Epithelial cell of esophagus (primary cell): ENCODE measurements around the gene TMEM59L.

Experiments
- DNase-seq: peaks from one replicate; pipeline ENCODE4 v3.0.0; 2010; ENCODE audit warnings: low read depth
- H3K4me3 ChIP-seq: 2 replicates; pipeline ENCODE4 v1.5.1; 2011; ENCODE audit warnings: mild to moderate bottlenecking, low read length, control low read depth
- TF ChIP-seq, protein P1 (sequence below): IDR thresholded peaks from 2 replicates; pipeline ENCODE4 v1.5.1; 2011; ENCODE audit warnings: low read depth, mild to moderate bottlenecking, low read length, control low read depth, inconsistent platforms; ENCODE audit not compliant: insufficient read depth; ENCODE audit errors: missing control alignments

The TMEM59L gene

DNA sequence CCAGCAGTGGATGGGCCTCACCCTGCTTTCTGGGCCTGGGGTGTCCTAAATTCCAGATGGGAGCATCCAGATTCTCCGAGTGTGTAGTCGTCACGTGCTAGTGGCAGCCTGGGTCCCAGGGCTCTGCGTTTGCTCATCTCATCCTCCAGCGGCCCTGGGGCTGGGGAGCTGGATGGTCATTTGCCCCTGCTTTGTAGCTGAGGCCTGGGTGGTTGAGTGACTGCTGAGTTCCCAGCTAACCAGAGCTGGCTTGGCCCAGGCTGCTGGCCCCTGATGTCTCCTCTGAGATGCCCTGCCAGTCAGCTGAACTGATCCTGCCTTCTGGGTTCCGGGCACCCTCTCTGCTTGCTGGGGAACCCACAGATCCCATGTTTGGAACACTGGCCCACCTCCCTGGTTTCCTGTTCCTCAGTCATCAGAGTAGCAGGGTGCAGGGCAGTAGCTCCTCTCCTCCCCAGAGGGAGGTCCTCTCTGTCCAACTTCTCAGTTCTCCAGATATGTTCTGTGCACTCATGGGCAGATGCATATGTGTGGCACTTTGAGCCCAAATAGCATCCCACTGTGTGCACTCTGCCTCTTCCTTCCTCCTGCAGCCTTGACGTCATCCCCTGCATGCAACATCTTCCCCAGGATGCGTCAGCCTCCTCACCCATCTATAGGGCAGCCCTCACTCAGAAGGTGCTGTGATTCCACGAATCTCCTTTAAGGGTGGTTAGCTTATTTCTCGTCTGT lies 48.4 kb downstream of the TMEM59L start:
- TF ChIP-seq, protein P1, sequence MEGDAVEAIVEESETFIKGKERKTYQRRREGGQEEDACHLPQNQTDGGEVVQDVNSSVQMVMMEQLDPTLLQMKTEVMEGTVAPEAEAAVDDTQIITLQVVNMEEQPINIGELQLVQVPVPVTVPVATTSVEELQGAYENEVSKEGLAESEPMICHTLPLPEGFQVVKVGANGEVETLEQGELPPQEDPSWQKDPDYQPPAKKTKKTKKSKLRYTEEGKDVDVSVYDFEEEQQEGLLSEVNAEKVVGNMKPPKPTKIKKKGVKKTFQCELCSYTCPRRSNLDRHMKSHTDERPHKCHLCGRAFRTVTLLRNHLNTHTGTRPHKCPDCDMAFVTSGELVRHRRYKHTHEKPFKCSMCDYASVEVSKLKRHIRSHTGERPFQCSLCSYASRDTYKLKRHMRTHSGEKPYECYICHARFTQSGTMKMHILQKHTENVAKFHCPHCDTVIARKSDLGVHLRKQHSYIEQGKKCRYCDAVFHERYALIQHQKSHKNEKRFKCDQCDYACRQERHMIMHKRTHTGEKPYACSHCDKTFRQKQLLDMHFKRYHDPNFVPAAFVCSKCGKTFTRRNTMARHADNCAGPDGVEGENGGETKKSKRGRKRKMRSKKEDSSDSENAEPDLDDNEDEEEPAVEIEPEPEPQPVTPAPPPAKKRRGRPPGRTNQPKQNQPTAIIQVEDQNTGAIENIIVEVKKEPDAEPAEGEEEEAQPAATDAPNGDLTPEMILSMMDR: no peak
- no peak for DNase-seq
- H3K4me3 ChIP-seq: no peak overlapping the region

- H3K4me3 ChIP-seq: no peak overlapping the region
- TF ChIP-seq, protein P1: no peak
- no peak for DNase-seq
These were observed 50.5 kb downstream of the TMEM59L start for GRCh38 chr19:18662972-18663732.

GRCh38 chr19:18663940-18664530 lies 51.4 kb downstream of the TMEM59L start:
- DNase-seq: no peak
- no peak overlapping the region for H3K4me3 ChIP-seq

GRCh38 chr19:18665771-18666202 lies 53.1 kb downstream of the TMEM59L start:
- H3K4me3 ChIP-seq: no peak overlapping the region
- DNase-seq: no peak
- TF ChIP-seq, protein P1: no peak

More at GRCh38 chr19:18663940-18664530, 51.4 kb downstream of the TMEM59L start:
- TF ChIP-seq, protein P1: no peak

GRCh38 chr19:18666317-18666716 lies 53.6 kb downstream of the TMEM59L start:
- DNase-seq: no peak
- TF ChIP-seq, protein P1: no peak
- H3K4me3 ChIP-seq: no peak overlapping the region

DNA sequence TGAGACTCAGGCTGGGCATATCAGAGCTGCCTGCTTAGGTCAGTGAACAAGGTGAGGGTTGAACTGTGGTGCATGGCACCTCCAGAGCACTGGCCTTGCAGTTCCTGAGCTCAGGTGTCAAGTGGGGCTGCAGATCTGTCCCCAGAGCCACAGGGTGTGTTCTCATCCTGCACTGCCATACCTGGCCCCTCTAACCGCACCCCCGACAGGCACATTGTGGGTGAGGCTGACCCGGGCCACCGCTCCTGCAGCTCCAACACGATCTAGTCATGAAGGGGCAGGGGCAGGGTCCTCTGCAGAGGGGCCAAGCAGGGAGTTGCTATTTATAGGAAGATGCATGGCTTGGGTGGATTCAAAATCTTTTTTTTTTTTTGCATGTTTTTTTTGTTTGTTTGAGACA lies 54.1 kb downstream of the TMEM59L start:
- DNase-seq: no peak
- no peak overlapping the region for H3K4me3 ChIP-seq
- TF ChIP-seq, protein P1: no peak
